Measurements from ENCODE around the gene FRYL.

The FRYL gene

DNA sequence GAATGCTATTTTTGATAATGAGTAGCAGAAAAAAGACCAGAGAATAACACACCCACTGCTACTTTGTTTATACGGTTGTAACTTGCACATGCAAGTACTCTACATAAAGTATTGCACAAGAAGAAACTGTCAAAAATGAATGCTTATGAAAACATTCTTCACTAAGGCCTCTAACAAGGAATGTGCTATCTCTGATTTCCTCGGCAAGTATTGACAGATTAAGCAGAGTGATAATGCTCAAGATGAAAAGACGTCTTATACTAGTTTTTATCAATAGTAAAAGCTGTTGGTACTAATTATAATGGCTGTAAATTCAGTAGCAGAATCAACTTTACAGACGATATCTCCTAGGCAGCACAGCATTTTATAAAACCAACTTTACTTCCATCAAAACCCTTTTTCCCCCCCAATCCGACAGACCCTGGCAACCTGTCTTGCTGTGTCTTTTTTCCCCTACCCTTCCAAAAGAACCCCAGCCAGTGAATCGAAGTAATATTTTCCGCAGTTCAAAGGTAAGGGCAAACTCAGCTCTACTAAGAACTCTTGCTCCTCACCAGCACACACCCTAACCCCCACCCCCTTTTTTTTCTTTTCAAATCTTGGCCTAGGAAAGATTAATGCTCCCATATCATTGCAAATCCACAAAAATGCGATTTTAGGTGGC, 1.5 kb downstream of the FRYL start:
- TF ChIP-seq, protein P1, sequence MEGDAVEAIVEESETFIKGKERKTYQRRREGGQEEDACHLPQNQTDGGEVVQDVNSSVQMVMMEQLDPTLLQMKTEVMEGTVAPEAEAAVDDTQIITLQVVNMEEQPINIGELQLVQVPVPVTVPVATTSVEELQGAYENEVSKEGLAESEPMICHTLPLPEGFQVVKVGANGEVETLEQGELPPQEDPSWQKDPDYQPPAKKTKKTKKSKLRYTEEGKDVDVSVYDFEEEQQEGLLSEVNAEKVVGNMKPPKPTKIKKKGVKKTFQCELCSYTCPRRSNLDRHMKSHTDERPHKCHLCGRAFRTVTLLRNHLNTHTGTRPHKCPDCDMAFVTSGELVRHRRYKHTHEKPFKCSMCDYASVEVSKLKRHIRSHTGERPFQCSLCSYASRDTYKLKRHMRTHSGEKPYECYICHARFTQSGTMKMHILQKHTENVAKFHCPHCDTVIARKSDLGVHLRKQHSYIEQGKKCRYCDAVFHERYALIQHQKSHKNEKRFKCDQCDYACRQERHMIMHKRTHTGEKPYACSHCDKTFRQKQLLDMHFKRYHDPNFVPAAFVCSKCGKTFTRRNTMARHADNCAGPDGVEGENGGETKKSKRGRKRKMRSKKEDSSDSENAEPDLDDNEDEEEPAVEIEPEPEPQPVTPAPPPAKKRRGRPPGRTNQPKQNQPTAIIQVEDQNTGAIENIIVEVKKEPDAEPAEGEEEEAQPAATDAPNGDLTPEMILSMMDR (IDR thresholded peaks at IDR 0.05; ENCODE audit: insufficient read depth, low read length): no peak
- no peak for TF ChIP-seq POLR2AphosphoS5 (IDR thresholded peaks at IDR 0.05; ENCODE audit: low read depth)
- TF ChIP-seq SPI1 (IDR thresholded peaks at IDR 0.05; ENCODE audit: borderline replicate concordance, low read depth): no peak
- no peak for TF ChIP-seq GABPA (IDR thresholded peaks at IDR 0.05; ENCODE audit: low read depth)
- Histone ChIP-seq H3K4me3 (replicated peaks; ENCODE audit: insufficient read depth, low read length) (peak overlapping the region; percentile 93), H3K27ac (replicated peaks) (peak overlapping the region; percentile 85), H3K27me3 (ENCODE audit: insufficient read depth, poor library complexity, severe bottlenecking) (no peaks in the 10 kb centered on the region)
- peak; percentile 5 to 47 for DNase-seq (ENCODE audit: low read depth in 1 of 2, low spot score in 1 of 2)

DNA sequence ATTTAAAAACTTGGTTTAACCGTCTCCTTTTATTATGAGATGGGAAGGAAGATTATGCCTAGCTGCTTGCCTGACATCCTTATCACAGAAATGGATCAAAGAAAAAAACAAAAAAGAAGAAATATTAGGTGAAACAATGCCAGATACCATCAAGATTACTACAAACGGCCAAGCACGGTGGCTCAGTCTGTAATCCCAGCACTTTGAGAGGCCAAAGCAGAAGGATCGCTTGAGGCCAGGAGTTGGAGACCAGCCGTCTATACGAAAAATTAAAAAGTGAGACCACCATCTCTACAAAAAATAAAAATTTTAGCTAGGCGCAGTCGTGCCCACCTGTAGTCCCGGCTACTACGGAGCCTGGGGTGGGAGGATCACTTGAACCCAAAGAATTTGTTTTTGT, 2.3 kb downstream of the FRYL start:
- H3K27me3 ChIP-seq (ENCODE audit: insufficient read depth, poor library complexity, severe bottlenecking): no peaks in the 10 kb centered on the region
- peak overlapping the region; percentile 93; the same call in 1 of the 2 replicates for H3K4me3 ChIP-seq (replicated peaks; ENCODE audit: insufficient read depth, low read length)

DNA sequence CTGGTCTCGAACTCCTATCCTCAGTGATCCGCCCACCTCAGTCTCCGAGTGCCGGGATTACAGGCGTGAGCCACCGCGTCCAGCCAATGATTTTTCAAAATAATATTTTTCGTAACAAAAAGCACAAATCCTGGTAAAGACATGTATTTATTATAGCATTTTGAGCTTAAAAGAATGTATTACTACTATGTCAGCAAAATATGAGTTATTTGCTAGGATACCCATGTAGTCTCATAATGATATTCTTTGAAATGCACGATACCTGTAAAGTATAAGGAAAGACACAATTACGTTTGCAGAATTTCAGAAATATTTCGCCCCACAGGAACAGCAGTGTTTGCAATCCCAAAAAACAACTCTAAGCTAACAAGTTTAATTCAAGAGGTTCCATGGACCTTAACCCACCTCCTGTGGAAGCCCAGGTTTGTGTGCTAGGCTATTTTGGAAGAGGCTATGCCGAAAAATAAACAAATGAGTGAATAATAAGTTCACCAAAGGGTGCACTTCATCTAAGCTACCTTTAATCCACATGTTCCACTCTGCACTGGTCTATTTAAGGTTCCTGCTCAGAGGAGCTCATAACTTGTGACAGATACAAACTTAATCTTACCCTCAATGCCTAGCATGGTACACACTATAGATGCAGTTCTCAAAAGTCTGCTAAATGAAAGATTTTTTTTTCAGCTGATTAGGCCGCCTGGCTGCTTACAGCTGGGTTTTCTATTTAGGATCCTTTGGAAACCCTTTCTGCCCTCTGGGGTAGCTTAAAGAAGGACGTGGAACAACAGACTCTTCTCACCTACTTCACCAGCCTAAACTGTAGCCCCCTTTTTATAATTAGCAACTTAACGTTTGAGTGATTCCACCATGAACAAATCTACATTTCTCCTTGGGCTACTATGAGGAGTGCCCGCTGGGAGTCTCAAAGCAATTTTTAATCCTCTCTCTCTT, 5.0 kb downstream of the FRYL start:
- Histone ChIP-seq H3K27me3 (ENCODE audit: insufficient read depth, poor library complexity, severe bottlenecking) (no peaks in the 10 kb centered on the region), H3K27ac (replicated peaks) (no peak overlapping the region), H3K4me3 (replicated peaks; ENCODE audit: insufficient read depth, low read length) (no peak overlapping the region)
- TF ChIP-seq, protein P1 (IDR thresholded peaks at IDR 0.05; ENCODE audit: insufficient read depth, low read length): no peak
- TF ChIP-seq POLR2AphosphoS5 (IDR thresholded peaks at IDR 0.05; ENCODE audit: low read depth) (no peak), GABPA (IDR thresholded peaks at IDR 0.05; ENCODE audit: low read depth) (no peak), SPI1 (IDR thresholded peaks at IDR 0.05; ENCODE audit: borderline replicate concordance, low read depth) (no peak)
- TF ChIP-seq, protein P2, sequence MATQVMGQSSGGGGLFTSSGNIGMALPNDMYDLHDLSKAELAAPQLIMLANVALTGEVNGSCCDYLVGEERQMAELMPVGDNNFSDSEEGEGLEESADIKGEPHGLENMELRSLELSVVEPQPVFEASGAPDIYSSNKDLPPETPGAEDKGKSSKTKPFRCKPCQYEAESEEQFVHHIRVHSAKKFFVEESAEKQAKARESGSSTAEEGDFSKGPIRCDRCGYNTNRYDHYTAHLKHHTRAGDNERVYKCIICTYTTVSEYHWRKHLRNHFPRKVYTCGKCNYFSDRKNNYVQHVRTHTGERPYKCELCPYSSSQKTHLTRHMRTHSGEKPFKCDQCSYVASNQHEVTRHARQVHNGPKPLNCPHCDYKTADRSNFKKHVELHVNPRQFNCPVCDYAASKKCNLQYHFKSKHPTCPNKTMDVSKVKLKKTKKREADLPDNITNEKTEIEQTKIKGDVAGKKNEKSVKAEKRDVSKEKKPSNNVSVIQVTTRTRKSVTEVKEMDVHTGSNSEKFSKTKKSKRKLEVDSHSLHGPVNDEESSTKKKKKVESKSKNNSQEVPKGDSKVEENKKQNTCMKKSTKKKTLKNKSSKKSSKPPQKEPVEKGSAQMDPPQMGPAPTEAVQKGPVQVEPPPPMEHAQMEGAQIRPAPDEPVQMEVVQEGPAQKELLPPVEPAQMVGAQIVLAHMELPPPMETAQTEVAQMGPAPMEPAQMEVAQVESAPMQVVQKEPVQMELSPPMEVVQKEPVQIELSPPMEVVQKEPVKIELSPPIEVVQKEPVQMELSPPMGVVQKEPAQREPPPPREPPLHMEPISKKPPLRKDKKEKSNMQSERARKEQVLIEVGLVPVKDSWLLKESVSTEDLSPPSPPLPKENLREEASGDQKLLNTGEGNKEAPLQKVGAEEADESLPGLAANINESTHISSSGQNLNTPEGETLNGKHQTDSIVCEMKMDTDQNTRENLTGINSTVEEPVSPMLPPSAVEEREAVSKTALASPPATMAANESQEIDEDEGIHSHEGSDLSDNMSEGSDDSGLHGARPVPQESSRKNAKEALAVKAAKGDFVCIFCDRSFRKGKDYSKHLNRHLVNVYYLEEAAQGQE (IDR thresholded peaks at IDR 0.05; ENCODE audit: insufficient replicate concordance, low read depth): no peak
- DNase-seq (ENCODE audit: low read depth in 1 of 2, low spot score in 1 of 2): no peak

More for the DNA sequence above, 2.3 kb downstream of the FRYL start:
- TF ChIP-seq SPI1 (IDR thresholded peaks at IDR 0.05; ENCODE audit: borderline replicate concordance, low read depth): no peak
- DNase-seq (ENCODE audit: low read depth in 1 of 2, low spot score in 1 of 2): no peak
- H3K27ac ChIP-seq (replicated peaks): peak overlapping the region; percentile 85

DNA sequence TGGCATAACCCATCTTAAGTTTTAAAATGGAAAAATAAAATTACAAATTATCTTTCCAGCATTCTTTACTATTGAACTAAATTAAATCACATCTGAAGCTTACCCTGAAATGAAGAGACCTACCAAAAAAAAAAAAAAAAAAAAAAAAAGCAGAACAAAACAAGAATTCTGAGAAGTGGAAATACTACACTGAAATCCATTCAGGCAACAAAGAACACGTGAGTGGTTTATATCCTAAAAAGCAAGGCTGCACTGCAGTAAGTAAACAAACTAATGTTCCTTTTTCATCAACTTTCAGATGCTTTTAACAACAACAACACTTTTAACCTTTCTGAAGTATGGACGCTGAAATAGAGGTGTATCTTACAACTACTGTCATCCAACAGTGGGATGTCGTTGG, 7.5 kb downstream of the FRYL start:
- H3K27ac ChIP-seq (replicated peaks): no peak overlapping the region
- no peak for TF ChIP-seq GABPA (IDR thresholded peaks at IDR 0.05; ENCODE audit: low read depth)
- TF ChIP-seq POLR2AphosphoS5 (IDR thresholded peaks at IDR 0.05; ENCODE audit: low read depth): no peak
- TF ChIP-seq, protein P2 (IDR thresholded peaks at IDR 0.05; ENCODE audit: insufficient replicate concordance, low read depth): no peak
- TF ChIP-seq, protein P1 (IDR thresholded peaks at IDR 0.05; ENCODE audit: insufficient read depth, low read length): no peak
- TF ChIP-seq SPI1 (IDR thresholded peaks at IDR 0.05; ENCODE audit: borderline replicate concordance, low read depth): no peak
- H3K27me3 ChIP-seq (ENCODE audit: insufficient read depth, poor library complexity, severe bottlenecking): no peaks in the 10 kb centered on the region
- no peak overlapping the region for H3K4me3 ChIP-seq (replicated peaks; ENCODE audit: insufficient read depth, low read length)
- DNase-seq (ENCODE audit: low read depth in 1 of 2, low spot score in 1 of 2): no peak
